HG02938 (cell line): Measurements from ENCODE around the gene MALRD1.

Experiments used
- ATAC-seq: cut with Tn5 transposase; IDR thresholded peaks from one replicate; pipeline ENCODE4 v1.9.1; 2021; ENCODE audit warnings: mild to moderate bottlenecking, moderate library complexity; ENCODE audit not compliant: unreplicated experiment

Gene MALRD1

DNA sequence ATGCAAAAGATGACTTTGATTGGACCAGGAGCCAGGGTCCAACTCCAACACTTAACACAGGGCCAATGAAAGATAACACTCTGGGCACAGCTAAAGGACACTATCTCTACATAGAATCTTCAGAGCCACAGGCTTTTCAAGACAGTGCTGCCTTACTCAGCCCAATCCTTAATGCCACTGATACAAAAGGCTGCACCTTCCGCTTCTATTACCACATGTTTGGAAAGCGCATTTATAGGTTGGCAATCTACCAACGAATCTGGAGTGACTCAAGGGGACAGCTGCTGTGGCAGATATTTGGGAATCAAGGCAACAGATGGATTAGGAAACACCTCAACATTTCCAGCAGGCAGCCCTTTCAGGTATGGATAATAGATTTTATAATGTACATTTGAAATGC, 160.7 kb downstream of the MALRD1 start:
- no peak for ATAC-seq

DNA sequence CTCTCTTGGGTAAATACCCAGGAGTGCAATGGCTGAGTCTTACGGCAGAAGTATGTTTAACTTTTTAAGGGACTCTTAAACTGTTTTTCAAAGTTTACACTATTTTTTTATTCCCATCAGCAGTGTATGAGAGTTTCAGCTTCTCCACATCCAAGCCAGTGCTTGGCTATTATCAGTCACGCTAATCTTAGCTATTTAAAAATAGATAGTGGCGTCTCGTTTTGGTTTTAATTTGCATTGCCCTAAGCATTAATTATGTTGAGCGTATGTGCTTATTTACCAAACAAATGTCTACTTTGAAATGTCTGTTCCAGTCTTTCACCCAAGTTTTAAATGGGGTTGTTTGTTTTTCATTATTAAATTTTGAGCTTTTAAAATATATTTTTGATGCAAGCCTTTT, 164.0 kb downstream of the MALRD1 start:
- no peak for ATAC-seq

- no peak for ATAC-seq
These were observed 172.6 kb downstream of the MALRD1 start for GRCh38 chr10:19221216-19221615.

GRCh38 chr10:19226025-19226424, 177.4 kb downstream of the MALRD1 start:
- no peak for ATAC-seq

DNA sequence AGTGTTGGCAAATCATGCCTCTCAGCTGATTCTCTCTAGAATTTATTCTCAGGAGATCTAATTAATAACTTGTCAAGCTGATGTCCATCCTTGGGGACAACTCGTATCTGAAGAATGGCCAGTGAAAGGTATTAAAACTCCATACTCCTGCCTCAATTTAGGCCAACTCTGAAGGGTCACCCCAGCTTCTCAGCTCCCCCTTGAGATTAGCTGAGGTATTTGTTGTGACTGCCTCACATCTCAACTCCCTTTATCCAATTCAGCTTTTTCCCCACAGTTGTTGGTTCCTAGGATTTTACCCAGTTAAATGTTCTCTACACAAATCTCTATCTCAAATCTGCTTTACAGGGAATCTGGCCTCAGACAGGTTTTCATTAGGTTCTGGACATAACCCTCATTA, 182.4 kb downstream of the MALRD1 start:
- ATAC-seq: no peak

- ATAC-seq: no peak
These were observed 197.5 kb downstream of the MALRD1 start for GRCh38 chr10:19245889-19246752.

GRCh38 chr10:19247843-19248242, 199.2 kb downstream of the MALRD1 start:
- no peak for ATAC-seq

DNA sequence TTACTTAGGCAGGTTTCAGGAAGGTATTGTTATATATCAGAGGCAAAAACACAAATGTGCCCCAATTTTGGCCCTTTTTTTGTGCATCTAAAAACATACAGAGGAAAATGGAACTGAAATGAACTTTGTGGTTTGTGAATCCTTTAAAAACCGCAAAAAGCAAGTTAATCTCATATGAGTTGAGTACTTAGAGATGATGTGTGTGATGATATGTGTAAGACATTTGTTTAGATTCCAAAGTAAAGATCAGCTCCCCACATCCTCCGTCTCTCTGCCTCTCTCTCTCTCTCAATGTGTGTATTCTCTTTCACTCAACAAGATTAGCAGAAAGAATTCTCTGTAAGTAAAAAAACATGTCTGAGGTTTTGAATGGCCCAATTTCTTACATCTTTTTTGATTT, 201.9 kb downstream of the MALRD1 start:
- no peak for ATAC-seq

- no peak for ATAC-seq
These were observed 203.9 kb downstream of the MALRD1 start for GRCh38 chr10:19252531-19252930.

DNA sequence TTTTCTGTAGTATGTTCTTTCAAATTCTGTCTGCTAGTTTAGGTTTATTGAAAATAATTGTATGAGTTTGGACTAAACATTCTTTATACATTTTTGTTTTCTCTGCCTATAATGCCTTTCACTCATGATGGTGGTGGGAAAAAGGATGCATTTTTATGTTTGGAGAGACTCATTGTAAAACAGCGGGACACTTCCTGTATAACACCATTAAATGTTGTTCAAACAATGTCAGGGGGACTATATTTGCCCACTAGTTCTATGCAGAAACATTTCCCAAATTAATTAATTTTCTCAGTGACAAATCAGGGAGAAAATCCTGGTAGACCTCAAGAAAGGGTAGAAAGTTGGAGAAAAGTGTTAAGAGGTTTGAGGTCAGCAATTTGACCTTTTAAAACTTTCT, 207.7 kb downstream of the MALRD1 start:
- no peak for ATAC-seq

DNA sequence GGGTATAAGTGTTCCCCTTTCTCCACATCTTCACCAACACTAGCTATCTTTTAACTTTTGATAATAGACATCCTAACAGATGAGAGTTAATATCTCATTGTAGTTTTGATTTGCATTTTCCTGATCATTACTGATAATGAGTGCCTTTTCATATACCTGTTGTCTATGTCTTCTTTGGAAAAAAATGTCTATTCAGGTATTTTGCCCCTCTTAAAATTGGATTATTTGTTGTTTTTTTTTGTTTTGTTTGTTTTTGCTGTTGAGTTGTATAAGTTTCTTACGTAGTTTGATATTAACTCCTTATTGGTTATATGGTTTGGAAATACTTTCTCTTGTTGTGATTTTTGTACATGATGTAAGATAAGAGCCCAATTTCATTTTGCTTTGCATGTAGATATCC, 214.7 kb downstream of the MALRD1 start:
- ATAC-seq: no peak

- ATAC-seq: no peak
These were observed 234.7 kb downstream of the MALRD1 start for GRCh38 chr10:19283285-19283684.

GRCh38 chr10:19283786-19284185, 235.2 kb downstream of the MALRD1 start:
- no peak for ATAC-seq

GRCh38 chr10:19290770-19291169, 242.2 kb downstream of the MALRD1 start:
- ATAC-seq: no peak

- no peak for ATAC-seq
These were observed 245.6 kb downstream of the MALRD1 start for GRCh38 chr10:19294233-19294632.

DNA sequence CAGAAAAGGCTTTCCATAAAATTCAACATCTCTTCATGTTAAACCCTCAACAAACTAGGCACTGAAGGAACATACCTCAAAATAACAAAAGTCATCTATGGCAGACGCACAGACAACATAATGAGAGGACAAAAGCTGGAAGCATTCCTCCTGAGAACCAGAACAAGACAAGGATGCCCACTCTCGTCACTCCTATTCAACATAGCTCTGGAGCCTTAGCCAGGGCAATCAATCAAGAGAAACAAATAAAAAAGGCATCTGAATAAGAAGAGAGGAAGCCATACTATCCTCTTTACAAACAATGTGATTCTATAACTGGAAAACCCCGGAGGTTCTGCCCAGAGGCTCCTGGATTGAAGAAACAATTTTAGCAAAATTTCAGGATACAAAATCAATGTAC, 251.0 kb downstream of the MALRD1 start:
- ATAC-seq: no peak

GRCh38 chr10:19302117-19302516, 253.5 kb downstream of the MALRD1 start:
- ATAC-seq: no peak

DNA sequence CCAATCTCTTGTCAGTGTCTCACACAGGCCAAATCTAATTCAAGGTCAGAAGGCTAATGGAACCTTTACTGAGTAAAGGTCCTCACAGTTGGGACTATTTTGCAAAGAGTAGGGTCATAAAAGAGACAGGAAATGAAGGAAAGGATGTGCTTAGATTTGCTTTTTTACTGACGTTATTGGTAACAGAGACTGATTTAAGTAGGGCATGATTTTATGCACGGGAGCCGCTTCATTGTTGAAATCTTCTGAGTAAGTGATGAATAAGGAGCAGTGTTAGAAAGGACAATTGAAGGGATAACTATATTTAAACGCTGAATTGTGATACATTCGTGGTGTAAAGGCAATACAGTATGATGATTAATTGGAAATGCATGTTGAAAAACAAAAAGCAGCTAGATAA, 261.5 kb downstream of the MALRD1 start:
- no peak for ATAC-seq

- no peak for ATAC-seq
These were observed 267.7 kb downstream of the MALRD1 start for GRCh38 chr10:19316204-19316870.

DNA sequence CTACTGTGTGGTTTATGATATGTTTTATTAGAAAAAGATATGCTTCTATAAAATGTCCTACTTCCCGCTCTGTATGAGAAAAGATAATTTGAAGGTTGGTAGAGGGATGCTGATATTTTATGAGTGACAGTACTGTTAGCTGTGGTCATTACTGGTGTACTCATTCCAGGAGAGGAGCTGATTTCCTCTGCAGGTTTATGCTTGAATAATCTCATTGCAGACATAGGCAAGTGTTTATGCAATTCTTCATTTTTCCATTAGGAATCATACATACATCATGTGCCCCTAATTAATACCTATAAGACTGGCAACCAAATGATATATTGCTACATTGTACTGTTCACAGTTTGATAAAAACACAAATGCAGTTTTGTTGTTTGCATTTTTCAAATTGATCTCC, 269.4 kb downstream of the MALRD1 start:
- ATAC-seq: no peak

GRCh38 chr10:19325581-19325980, 277.0 kb downstream of the MALRD1 start:
- ATAC-seq: no peak

DNA sequence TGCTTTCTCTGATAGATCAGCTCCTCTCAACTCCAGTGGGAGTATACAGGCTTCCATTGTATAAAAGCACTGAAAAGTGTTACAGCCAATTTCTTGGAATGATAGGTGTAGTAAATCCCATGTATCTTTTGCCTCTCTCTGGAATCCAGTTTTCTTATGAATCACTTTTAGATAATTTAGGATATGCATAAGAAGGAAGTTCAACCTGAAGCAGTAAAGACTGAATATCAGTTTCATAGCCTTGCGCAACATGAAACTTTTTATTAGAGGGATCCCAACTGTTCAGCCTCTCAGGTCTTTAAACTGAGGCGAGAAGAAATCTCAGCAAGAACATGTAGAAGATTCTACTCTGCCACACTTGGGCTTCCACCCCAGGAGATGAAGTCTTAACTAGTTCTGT, 280.0 kb downstream of the MALRD1 start:
- no peak for ATAC-seq
